NCI-H1105 (cell line): ENCODE measurements around the gene SGPP1.
"Not testable (repeated sequence)": the region's sequence is repeated elsewhere in the genome, so short reads cannot be mapped to it uniquely, and the experiment has no call there.

Experiments used
- DNase-seq: peaks from one replicate; lab custom pipeline; 2025; lab: John Stamatoyannopoulos, UW

SGPP1 gene

DNA sequence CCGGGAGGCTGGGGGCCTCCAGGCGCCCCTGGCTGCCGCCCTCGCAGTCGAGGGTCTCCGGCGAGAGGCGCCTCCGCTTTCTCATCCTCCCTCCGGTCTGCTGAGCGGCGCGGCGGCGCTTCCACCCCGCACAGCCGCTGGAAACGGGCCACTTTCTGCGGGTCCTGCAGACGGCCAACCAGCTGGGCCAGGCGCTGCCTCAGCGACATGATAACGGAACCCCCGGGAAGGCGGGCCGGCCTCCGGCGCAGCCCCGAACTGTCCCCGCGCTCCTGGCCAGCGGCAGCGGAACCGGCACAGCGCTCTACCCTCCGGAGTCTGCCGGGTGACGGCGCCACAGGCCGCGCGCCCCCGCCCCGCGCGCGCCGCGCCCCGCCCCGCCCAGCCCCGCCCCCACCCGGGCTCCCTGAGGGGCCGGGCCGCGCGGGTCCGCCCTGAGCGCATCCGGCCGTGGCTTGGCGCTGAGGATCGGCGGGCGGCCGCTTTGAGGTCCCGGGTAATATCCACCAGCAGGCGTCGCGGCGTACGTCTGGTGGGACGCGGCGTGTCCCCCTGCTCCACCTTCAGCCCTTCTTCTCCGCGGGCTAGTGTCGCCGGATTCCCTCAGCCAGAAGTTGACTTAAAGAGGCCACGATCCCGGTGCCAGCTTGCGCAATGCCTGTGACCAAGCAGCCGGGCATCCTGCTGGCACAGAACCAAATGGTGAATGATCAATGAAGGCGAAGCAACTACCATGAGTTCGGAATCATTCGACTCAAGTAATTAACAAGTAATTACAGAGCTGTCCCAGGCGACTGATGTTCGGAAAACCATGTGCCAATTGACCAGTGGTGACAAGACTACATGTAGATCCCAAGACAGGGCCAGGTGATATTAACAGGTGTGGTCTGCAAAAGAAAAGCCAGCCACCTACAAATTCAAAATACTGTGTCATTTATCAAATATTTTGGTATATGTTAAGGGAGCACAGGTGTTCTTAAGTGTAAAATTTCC lies at the start of gene SGPP1:
Gene SGPP1, minus strand, starts transcription at position 330 of the 993 bp plus-strand sequence. Its CDS starts 121 bp downstream, at position 209.
- DNase-seq: peak; percentile 74

GRCh38 chr14:63777024-63777423 lies 49.2 kb upstream of the SGPP1 start:
- no peak for DNase-seq

- no peak for DNase-seq
These were observed 45.6 kb upstream of the SGPP1 start for GRCh38 chr14:63773504-63773903.

DNA sequence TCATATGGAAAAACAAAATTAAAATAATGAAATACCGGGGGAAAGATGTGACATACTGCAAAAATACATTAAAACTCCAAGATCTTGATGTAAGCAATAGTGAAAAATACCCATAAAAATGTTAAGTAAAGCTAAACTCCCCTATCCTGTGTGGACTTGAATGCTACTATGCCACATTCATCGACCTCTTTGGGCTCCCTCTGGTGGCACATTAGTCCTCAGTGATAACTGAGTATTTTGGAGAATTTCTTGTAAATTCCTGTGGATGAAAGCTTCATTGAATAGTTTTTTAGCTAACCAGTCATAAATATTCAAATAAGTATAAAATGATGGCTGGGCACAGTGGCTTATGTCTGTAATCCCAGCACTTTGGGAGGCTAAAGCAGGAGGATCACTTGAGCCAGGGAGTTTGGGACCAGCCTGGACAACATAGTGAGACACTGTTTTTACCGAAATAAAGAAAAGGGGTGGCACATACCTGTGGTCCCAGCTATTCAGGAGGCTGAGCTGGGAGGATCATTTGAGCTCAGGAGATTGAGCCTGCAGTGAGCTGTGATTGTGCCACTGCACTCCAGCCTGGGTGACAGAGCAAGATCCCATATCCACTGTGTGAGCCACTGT lies 42.4 kb upstream of the SGPP1 start:
- no peak for DNase-seq

DNA sequence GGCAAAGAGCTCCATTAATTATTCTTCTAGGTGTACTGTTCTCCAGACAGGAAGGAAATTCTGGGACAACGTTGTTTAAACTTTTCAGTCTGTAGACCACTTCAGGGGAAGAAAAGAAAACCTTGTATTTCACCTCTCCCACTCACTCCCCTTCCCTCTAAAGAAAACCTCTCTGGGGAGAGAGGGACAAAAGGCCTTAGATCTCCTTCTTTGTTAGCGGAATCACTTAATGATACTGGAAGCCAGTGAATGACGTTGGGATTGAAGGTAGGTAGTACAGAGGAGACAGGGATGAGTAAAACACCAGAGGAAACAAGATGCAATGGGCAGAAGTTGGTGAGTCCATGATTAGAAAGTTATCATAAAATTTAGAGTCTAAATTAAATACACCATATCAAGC lies 38.7 kb upstream of the SGPP1 start:
- no peak for DNase-seq

DNA sequence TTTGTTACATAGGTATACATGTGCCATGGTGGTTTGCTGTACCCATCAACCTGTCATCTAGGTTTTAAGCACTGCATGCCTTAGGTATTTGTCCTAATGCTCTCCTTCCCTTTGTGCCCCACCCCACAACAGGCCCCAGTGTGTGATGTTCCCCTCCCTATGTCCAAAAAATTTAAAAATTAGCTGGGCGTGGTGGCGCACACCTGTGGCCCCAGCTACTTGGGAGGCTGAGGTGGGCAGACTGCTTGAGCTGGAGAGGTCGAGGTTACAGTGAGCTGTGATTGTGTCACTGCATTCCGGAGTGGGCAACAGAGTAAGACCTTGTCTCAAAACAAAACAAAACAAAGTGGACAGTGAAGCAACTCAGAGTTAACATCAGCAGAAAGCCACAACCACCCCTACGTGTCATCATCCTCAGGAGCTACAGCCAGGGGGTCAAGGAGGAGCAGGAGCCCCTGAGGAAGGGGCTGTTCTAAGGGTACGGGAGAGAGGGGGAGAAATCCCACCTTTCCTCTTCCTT lies 36.8 kb upstream of the SGPP1 start:
- no peak for DNase-seq

DNA sequence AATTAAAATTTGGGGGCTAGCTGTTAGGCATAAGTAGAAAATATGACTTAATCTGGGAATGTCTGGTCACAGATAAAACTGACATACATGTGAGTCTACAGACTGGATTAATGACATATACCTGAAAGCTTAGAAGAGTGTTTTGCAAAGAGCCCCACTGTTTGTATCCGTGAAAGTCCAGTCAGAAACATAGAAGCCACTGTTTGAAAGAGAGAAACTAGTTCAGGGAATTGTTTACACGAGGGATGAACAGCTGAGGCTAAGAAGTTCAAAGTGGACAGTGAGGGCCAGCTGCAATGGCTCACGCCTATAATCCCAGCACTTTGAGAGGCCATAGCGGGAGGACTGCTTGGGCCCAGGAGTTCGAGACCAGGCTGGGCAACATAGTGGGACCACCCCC lies 36.2 kb upstream of the SGPP1 start:
- no peak for DNase-seq

GRCh38 chr14:63761351-63762117 lies 33.7 kb upstream of the SGPP1 start:
- no peak for DNase-seq

- no peak for DNase-seq
These were observed 32.1 kb upstream of the SGPP1 start for GRCh38 chr14:63760014-63760413.

DNA sequence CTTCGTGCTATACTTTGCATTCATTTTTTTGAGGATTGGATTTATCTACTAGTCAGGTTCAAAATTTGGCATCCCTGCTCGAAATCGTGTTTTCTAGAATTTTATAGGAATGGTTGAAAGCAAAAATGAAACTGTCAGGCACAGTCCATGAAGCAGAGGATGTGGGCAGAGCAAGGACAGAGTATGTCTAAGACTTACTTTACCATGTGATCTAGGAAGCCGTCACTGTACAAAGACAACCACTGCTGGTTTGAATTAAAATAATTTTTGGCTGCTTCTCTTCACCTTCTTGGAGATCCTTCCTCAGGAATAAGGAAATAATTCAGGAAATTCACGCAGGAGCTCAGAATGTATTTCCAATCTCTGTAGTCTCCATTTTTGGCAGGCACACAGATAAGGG lies 31.6 kb upstream of the SGPP1 start:
- no peak for DNase-seq

- DNase-seq: no peak
These were observed 29.3 kb upstream of the SGPP1 start for GRCh38 chr14:63757211-63757610.

GRCh38 chr14:63752449-63753169 lies 24.7 kb upstream of the SGPP1 start:
- no peak for DNase-seq

DNA sequence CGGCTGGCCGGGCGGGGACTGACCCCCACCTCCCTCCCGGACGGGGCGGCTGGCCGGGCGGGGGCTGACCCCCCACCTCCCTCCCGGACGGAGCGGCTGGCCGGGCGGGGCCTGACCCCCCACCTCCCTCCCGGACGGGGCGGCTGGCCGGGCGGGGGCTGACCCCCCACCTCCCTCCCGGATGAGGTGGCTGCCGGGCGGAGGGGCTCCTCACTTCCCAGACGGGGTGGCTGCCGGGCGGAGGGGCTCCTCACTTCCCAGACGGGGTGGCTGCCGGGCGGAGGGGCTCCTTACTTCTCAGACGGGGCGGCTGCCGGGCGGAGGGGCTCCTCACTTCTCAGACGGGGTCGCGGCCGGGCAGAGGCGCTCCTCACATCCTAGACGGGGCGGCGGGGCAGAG lies 23.2 kb upstream of the SGPP1 start:
- not testable (repeated sequence) for DNase-seq

GRCh38 chr14:63747846-63748245 lies 20.0 kb upstream of the SGPP1 start:
- DNase-seq: no peak

- no peak for DNase-seq
These were observed 18.1 kb upstream of the SGPP1 start for GRCh38 chr14:63745858-63746425.

DNA sequence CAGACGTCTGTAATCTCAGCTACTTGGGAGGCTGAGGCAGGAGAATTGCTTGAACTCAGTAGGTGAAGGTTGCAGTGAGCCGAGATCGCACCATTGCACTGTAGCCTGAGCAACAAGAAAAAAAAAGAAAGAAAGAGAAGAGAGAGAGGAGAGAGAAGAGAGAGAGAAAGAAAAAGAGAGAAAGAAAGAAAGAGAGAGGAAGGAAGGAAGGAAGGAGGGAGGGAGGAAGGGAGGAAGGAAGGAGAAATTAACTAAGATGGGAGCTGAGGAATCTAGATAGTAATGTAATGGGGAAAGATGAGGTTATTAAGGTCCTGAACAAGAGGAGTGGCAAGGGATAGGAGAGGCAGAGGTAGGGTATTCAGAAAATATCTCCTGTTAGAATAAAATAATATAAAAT lies 17.4 kb upstream of the SGPP1 start:
- DNase-seq: no peak

GRCh38 chr14:63737582-63738006 lies 9.7 kb upstream of the SGPP1 start:
- no peak for DNase-seq

DNA sequence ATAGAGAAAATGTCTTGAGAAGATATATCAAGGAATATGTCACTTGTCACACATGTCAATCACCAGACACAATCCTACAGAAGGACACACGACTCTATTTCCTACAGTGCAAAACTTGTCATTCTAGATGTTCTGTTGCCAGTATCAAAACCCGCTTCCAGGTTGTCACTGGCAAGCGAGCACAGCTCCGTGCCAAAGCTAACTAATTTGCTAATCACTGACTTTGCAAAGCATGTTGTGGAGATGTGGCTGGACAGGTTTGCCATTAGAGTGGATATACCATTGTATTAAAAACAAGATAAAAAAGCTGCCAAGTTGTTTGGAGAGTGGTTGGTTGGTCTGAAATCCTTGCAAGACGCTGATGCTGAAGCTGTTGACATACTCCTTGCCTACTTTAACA lies 7.9 kb upstream of the SGPP1 start:
- DNase-seq: no peak

GRCh38 chr14:63730659-63731058 lies 2.8 kb upstream of the SGPP1 start:
- no peak for DNase-seq

DNA sequence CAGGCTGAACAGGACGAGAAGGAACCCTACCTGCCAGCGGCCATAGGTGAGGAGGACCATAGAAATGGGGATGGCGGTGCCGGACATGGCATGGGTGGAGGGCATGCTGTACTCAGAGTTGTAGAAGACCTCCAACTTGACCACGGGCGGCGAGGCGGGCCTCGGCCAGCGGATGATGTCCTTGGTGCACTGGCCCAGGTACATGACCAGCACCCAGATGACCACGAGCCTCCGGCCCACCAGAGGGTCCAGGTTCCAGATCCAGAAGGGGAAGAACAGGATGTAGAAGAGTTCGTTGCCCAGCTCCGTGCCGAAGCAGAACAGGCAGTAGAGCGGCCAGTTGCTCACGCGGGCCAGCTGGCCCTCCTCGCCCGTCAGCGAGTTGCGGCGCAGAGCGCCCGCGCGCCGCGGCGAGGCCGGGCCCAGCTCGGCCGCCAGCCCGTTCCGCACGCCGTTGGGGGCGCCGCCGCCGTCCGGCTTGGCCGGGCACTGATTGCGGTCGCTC lies 582 bp downstream of the SGPP1 start:
- no peak for DNase-seq

GRCh38 chr14:63726499-63726898 lies 1.4 kb downstream of the SGPP1 start:
- no peak for DNase-seq
